ENCODE measurements around the gene MAP2K2. TPM values are rescaled to one million over a fixed set of nuclear protein-coding genes. Genes with fewer than 3 reads are reported as not detected.

MAP2K2 gene
- total and polyA plus RNA-seq, 9 of the 15 experiments (the other 6 are each of a cell fraction or from before 2014, with no cell fraction given), result 1.0 to 151 (median 58.3) TPM

DNA sequence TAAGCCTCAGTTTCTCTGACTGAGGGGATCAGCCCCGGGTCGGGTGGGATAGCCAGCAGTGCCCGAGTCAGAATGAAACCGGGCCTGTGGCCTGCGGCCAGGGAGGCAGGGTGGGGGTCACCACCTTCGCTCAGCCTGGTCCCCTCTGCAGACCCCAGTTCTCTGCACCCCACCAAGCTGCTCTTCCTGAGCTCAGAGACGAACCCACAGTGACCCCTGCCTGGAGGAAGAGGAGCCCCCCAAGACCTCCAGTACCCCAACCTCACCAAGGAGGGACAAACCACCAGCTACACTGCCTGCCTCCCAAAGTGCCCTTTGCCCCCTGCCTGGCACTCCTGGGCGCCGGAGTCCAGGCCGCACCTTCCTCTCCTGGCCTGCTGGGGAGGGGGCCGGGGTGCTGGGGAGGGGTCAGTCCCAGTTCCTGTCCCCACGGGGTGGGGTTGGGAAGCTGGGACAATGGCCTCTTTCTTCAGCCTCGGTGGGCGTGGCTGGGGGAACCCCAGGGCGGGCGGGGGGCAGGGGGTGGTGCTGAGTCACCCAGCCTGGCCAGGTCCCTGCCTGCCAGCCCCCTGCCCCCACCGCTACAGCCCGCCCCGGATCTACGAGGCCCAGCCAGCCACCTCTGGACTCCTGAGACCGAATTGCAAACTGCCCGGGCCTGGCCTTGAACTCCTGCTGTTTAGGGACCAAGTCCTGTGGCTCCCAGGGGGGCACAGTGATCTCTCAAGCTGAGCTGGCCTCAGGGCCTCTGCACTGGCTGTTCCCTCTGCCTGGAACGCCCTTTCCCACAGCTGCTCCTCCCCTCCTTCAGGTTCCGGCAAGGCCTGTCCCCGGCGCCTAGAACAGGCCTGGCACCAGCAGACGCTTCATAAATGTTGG, 71.6 kb downstream of the MAP2K2 start (continued):
- TF ChIP-seq, protein P1, sequence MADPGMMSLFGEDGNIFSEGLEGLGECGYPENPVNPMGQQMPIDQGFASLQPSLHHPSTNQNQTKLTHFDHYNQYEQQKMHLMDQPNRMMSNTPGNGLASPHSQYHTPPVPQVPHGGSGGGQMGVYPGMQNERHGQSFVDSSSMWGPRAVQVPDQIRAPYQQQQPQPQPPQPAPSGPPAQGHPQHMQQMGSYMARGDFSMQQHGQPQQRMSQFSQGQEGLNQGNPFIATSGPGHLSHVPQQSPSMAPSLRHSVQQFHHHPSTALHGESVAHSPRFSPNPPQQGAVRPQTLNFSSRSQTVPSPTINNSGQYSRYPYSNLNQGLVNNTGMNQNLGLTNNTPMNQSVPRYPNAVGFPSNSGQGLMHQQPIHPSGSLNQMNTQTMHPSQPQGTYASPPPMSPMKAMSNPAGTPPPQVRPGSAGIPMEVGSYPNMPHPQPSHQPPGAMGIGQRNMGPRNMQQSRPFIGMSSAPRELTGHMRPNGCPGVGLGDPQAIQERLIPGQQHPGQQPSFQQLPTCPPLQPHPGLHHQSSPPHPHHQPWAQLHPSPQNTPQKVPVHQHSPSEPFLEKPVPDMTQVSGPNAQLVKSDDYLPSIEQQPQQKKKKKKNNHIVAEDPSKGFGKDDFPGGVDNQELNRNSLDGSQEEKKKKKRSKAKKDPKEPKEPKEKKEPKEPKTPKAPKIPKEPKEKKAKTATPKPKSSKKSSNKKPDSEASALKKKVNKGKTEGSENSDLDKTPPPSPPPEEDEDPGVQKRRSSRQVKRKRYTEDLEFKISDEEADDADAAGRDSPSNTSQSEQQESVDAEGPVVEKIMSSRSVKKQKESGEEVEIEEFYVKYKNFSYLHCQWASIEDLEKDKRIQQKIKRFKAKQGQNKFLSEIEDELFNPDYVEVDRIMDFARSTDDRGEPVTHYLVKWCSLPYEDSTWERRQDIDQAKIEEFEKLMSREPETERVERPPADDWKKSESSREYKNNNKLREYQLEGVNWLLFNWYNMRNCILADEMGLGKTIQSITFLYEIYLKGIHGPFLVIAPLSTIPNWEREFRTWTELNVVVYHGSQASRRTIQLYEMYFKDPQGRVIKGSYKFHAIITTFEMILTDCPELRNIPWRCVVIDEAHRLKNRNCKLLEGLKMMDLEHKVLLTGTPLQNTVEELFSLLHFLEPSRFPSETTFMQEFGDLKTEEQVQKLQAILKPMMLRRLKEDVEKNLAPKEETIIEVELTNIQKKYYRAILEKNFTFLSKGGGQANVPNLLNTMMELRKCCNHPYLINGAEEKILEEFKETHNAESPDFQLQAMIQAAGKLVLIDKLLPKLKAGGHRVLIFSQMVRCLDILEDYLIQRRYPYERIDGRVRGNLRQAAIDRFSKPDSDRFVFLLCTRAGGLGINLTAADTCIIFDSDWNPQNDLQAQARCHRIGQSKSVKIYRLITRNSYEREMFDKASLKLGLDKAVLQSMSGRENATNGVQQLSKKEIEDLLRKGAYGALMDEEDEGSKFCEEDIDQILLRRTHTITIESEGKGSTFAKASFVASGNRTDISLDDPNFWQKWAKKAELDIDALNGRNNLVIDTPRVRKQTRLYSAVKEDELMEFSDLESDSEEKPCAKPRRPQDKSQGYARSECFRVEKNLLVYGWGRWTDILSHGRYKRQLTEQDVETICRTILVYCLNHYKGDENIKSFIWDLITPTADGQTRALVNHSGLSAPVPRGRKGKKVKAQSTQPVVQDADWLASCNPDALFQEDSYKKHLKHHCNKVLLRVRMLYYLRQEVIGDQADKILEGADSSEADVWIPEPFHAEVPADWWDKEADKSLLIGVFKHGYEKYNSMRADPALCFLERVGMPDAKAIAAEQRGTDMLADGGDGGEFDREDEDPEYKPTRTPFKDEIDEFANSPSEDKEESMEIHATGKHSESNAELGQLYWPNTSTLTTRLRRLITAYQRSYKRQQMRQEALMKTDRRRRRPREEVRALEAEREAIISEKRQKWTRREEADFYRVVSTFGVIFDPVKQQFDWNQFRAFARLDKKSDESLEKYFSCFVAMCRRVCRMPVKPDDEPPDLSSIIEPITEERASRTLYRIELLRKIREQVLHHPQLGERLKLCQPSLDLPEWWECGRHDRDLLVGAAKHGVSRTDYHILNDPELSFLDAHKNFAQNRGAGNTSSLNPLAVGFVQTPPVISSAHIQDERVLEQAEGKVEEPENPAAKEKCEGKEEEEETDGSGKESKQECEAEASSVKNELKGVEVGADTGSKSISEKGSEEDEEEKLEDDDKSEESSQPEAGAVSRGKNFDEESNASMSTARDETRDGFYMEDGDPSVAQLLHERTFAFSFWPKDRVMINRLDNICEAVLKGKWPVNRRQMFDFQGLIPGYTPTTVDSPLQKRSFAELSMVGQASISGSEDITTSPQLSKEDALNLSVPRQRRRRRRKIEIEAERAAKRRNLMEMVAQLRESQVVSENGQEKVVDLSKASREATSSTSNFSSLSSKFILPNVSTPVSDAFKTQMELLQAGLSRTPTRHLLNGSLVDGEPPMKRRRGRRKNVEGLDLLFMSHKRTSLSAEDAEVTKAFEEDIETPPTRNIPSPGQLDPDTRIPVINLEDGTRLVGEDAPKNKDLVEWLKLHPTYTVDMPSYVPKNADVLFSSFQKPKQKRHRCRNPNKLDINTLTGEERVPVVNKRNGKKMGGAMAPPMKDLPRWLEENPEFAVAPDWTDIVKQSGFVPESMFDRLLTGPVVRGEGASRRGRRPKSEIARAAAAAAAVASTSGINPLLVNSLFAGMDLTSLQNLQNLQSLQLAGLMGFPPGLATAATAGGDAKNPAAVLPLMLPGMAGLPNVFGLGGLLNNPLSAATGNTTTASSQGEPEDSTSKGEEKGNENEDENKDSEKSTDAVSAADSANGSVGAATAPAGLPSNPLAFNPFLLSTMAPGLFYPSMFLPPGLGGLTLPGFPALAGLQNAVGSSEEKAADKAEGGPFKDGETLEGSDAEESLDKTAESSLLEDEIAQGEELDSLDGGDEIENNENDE (IDR thresholded peaks at IDR 0.05; ENCODE audit: low read depth, low read length), result no peak
